Measurements from ENCODE around the gene MRAP2. TPM values are rescaled to one million over a fixed set of nuclear protein-coding genes. Genes with fewer than 3 reads are reported as not detected.

Gene MRAP2
- polyA plus RNA-seq, 3 donors, result not detected

DNA sequence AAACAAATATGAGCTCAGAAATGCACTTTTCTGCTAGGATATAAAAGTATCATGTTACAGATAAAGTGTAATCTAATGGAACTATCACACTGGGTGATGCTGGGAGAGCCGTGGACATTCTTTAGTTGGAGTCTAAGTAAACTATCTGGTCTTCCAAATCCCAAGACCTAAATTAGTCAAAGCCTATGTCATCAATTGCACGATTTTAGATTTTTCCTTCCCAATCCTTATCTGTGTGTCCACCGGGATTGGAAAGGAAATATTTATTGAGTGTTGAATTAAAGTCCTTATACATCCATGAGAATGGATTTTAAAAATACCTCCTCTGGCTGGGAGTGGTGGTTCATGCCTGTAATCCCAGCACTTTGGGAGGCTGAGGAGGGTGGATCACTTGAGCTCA is 19.6 kb upstream of the MRAP2 start:
- H3K9me3 Mint-ChIP-seq, result peaks cover 0 to 6% (median 2%) of the 10 kb centered on the region in 7 donors
- no peak overlapping the region for H3K9ac ChIP-seq (ENCODE audit: insufficient read depth, low read length, poor library complexity, severe bottlenecking)
- H3K27ac Mint-ChIP-seq, result no peak overlapping the region
- H3K79me2 ChIP-seq (ENCODE audit: insufficient read depth, low read length), result no peaks in the 10 kb centered on the region
- H3K4me2 ChIP-seq (replicated peaks; ENCODE audit: extremely low read depth, low read length, poor library complexity, severe bottlenecking), result no peak overlapping the region
- no peaks in the 10 kb centered on the region for H4K20me1 ChIP-seq (ENCODE audit: insufficient read depth, low read length)
- H3K36me3 Mint-ChIP-seq, result no peaks in the 10 kb centered on the region
- no peaks in the 10 kb centered on the region for H3K36me3 ChIP-seq (replicated peaks in 1 of 2; ENCODE audit: control insufficient read depth in 1 of 2, insufficient read depth in 2 of 2, low read length in 2 of 2)
- no peaks in the 10 kb centered on the region for H3K9me3 ChIP-seq (replicated peaks in 1 of 2; ENCODE audit: control insufficient read depth in 1 of 2, insufficient read depth in 1 of 2, low read length in 2 of 2)
- H3K27me3 ChIP-seq (ENCODE audit: control insufficient read depth in 2 of 2, insufficient read depth in 2 of 2, low read length in 2 of 2), result no peaks in the 10 kb centered on the region
- H3K27me3 Mint-ChIP-seq (ENCODE audit: low read depth in 3 of 3), result peaks cover 0 to 2% (median 1%) of the 10 kb centered on the region in 3 donors
- intact Hi-C loops (cut with micrococcal nuclease), result no loop called here
- H3K4me3 ChIP-seq (replicated peaks in 1 of 3; ENCODE audit: low read depth in 2 of 3, low read length in 3 of 3), result no peak overlapping the region
- H3K4me1 Mint-ChIP-seq, result no peaks in the 10 kb centered on the region
- no peak overlapping the region for H2AFZ ChIP-seq (ENCODE audit: insufficient read depth, low read depth, low read length, poor library complexity, severe bottlenecking)
- no peak overlapping the region for H3K27ac ChIP-seq (ENCODE audit: low read depth in 1 of 2, low read length in 2 of 2)
- no CpG with 5 or more reads among the region's 3 CpGs for WGBS (ENCODE audit: insufficient coverage)
- H3K4me3 Mint-ChIP-seq, result no peak overlapping the region
- no peak for DNase-seq
- TF ChIP-seq, protein P1, sequence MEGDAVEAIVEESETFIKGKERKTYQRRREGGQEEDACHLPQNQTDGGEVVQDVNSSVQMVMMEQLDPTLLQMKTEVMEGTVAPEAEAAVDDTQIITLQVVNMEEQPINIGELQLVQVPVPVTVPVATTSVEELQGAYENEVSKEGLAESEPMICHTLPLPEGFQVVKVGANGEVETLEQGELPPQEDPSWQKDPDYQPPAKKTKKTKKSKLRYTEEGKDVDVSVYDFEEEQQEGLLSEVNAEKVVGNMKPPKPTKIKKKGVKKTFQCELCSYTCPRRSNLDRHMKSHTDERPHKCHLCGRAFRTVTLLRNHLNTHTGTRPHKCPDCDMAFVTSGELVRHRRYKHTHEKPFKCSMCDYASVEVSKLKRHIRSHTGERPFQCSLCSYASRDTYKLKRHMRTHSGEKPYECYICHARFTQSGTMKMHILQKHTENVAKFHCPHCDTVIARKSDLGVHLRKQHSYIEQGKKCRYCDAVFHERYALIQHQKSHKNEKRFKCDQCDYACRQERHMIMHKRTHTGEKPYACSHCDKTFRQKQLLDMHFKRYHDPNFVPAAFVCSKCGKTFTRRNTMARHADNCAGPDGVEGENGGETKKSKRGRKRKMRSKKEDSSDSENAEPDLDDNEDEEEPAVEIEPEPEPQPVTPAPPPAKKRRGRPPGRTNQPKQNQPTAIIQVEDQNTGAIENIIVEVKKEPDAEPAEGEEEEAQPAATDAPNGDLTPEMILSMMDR (IDR thresholded peaks at IDR 0.05), result no peak
- H3K4me1 ChIP-seq (ENCODE audit: control insufficient read depth in 1 of 2, insufficient read depth in 2 of 2, low read length in 2 of 2), result no peaks in the 10 kb centered on the region

DNA sequence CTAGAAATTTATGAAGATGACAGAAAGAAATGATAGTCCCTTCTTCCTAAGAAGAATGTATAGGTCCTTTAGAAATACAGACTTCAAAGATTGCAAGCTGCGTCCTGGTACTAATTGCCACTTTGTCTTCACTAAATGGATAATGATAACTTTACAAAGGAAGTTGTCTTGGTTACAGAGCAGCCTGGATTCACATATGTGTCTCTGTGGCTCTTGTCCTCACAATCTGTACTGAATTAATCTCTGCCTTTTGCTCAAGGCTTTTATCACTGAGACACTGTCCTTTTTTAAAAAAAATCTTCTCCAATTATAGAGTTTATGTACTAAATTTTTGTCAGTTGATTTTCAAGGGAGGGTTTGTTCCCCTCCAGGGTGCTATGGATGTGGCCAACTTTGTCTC is 17.5 kb upstream of the MRAP2 start:
- no peaks in the 10 kb centered on the region for H4K20me1 ChIP-seq (ENCODE audit: insufficient read depth, low read length)
- Mint-ChIP-seq H3K4me3 (no peak overlapping the region), H3K9me3 (peaks cover 0 to 6% (median 2%) of the 10 kb centered on the region in 7 donors), H3K36me3 (no peaks in the 10 kb centered on the region), H3K4me1 (no peaks in the 10 kb centered on the region), H3K27me3 (ENCODE audit: low read depth in 3 of 3) (peaks cover 0 to 2% (median 1%) of the 10 kb centered on the region in 3 donors), H3K27ac (no peak overlapping the region)
- no peak overlapping the region for H2AFZ ChIP-seq (ENCODE audit: insufficient read depth, low read depth, low read length, poor library complexity, severe bottlenecking)
- intact Hi-C loops (cut with micrococcal nuclease), result no loop called here
- no peaks in the 10 kb centered on the region for H3K27me3 ChIP-seq (ENCODE audit: control insufficient read depth in 2 of 2, insufficient read depth in 2 of 2, low read length in 2 of 2)
- no CpG with 5 or more reads among the region's 1 CpG for WGBS (ENCODE audit: insufficient coverage)
- H3K36me3 ChIP-seq (replicated peaks in 1 of 2; ENCODE audit: control insufficient read depth in 1 of 2, insufficient read depth in 2 of 2, low read length in 2 of 2), result no peaks in the 10 kb centered on the region
- H3K4me1 ChIP-seq (ENCODE audit: control insufficient read depth in 1 of 2, insufficient read depth in 2 of 2, low read length in 2 of 2), result no peaks in the 10 kb centered on the region
- no peak overlapping the region for H3K4me2 ChIP-seq (replicated peaks; ENCODE audit: extremely low read depth, low read length, poor library complexity, severe bottlenecking)
- H3K79me2 ChIP-seq (ENCODE audit: insufficient read depth, low read length), result no peaks in the 10 kb centered on the region
- TF ChIP-seq, protein P1 (IDR thresholded peaks at IDR 0.05), result no peak
- no peak overlapping the region for H3K27ac ChIP-seq (ENCODE audit: low read depth in 1 of 2, low read length in 2 of 2)
- no peaks in the 10 kb centered on the region for H3K9me3 ChIP-seq (replicated peaks in 1 of 2; ENCODE audit: control insufficient read depth in 1 of 2, insufficient read depth in 1 of 2, low read length in 2 of 2)
- no peak overlapping the region for H3K9ac ChIP-seq (ENCODE audit: insufficient read depth, low read length, poor library complexity, severe bottlenecking)
- no peak overlapping the region for H3K4me3 ChIP-seq (replicated peaks in 1 of 3; ENCODE audit: low read depth in 2 of 3, low read length in 3 of 3)
- no peak for DNase-seq

Measured in CD14-positive monocyte (primary cell).